HG03135 (cell line): ENCODE results near the gene TESPA1.

Experiments used
- ATAC-seq: cut with Tn5 transposase; IDR thresholded peaks from one replicate; pipeline ENCODE4 v1.9.1; 2021; ENCODE audit warnings: mild to moderate bottlenecking, moderate library complexity; ENCODE audit not compliant: unreplicated experiment

Gene TESPA1

DNA sequence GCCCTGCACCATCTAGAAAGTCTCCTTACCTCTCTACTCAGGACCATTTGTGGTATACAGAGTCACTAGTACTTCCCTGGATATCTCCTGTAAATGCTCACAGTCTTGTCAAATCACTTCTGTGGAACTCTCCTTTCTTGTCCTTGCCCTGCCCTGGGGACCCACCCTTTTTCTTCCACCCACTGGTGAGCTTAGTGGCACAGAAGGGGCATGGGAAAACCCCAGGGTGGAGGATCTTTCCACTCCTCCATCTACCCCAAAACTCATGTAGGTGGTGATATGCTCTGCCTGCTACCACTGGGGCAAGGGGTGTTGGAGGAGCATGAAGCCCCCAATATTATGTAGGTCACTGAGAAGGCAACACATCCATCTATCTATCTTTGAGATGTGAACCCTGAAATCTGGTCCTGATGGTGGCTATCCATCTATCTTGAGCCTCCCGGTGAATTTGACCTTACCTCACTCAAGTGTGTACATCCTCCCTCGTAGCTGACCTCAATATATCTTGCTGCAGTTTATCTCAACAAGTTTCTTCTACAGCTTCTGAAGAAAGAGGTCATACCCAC, 943 bp downstream of the TESPA1 start:
- ATAC-seq, result no peak

DNA sequence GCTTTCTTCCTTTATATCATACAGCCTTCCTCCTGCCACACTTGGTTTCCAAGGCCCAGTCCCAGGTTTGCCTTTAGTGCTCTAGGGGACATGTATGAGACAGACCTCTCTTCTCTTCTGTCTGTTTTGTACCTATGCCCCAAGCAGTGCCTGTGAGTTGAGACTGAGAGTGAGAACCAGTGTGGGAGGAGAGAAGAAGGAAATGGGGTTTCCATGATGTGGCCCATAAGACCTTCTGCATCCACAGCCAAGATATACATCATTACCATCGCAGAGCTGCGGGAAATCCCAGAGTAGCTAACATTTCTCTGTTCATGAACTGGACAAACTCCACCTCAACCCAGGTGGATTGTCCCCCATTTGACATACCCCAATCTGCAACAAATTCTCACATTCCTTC, 2.8 kb downstream of the TESPA1 start:
- no peak for ATAC-seq

DNA sequence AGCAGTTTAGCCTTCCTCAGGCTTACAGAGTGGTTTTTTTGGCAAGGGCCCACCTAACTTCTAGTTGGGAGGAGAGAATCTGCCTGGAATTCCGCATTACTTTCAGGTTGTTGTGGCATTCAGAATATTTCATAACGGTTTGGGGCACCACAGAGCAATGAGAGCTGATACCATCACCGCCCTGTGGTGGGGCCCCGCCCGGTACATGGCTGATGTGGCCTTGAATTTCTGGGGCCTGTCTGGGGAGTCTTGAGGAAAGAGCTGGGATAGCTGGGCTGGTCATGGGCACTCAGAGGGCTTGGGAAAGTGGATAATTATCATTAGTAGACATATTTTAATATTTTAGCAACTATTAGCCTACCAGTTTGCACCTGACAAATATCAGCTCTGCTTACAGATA, 4.2 kb downstream of the TESPA1 start:
- no peak for ATAC-seq

DNA sequence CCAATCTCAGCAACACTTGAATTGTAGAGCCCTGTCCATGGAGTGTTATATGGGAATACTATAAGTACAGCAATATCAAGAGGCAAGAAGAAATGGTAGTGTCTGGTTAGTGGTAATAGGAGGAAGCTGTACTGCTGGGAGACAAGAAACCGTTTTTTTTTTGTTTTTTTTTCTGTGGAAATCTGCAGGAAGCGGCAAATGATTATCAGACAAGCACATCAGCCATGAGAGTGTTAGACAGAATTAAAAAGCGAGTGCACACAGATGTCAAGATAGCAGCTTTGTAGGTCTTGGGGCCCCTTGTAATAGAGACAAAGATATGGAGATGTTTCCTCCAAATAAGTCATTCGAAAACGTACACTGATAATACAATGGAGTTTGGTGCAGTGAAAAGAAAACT, 6.7 kb downstream of the TESPA1 start:
- no peak for ATAC-seq

DNA sequence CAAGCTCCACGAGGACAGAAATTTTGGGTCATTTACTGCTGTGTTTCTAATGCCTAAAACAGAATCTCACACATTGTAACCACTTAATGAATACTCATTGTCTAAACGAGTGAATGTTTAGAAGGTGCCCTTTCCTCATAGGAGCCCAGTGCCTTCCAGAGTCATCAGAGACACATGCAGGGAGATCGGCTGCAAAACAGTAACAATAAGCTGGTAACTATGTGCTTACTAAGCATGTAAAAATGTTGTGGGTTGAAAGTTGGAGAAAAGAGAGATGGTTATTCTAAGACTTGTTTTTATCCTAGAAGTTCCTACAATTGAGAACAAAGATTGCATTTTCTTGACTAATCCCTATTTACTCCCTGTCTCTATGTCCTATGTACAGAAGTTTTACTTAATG, 7.4 kb downstream of the TESPA1 start:
- ATAC-seq, result no peak

DNA sequence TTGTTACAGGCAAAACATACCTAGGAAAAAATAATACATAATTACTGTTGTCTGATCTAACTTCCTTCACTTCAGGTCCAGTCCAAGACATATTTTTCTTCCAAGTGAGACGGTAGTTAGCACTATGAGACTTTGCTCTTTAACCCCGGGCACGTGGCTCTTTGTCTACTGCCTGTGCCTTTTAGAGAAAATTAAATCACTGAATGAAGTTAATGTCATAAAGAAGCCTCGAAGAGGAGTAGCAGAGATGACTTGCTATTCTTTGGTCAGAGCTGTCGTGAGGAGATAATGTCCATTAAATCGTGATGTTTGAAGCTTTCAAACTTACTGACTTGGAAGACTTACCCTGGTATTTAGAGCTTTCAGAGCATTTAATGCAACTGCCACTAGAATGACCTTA, 8.7 kb downstream of the TESPA1 start:
- no peak for ATAC-seq

DNA sequence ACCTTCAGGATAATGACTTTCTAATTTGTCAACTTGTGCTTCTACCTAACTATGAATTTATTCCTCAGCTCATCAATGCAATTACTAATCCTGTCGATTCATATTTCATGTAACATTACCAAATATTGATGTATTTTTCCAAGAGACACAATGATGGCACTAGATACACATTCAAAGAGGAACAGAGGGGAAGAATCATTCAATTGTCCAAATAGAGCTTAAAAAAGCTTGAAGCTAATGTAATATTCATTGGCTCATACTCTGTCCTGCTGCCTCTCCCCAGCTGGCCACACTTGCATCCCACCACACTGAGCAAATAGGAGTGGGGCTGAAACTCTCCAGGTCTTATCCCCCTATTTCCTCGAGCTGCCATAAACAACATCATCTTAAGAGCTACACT, 9.3 kb downstream of the TESPA1 start:
- ATAC-seq, result no peak

DNA sequence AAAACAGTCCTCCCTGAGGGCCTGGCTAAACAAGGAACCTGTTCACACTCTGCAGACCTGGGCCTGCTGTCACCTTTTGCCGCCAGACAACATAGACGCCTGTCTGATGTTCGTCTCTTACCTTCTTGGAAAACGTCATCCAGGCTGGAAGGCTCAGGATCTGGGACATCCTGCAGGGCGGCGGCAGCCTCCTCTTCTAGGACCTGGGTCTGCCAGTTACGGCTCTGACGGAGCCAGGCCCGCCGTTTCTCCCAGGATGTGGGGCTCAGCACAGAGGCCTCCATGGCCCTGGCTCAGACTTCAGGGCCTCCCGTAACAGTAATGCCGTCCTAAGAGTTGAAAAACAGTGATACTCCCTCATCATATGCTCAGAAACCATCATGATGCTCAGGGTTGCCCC, 10.3 kb downstream of the TESPA1 start:
- ATAC-seq, result no peak

DNA sequence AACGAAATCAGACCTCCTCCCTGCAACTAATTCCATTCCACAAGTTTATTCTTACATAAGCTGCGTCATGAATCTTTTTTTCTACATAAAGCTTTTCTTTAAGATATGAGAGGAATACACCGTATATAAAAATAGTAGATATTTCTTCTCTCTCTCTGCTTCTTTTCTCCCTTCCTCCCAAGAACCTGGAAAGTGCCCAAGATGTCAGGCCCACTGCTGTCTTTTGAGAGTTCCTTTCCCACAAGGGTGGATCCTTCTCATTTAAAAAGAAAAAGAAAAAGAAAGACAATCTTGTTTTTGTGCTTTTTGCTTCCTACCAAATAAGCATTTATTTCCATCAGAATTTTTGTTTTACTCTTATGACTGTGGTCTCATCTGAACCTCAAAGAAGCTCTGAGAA, 11.0 kb downstream of the TESPA1 start:
- ATAC-seq, result no peak

DNA sequence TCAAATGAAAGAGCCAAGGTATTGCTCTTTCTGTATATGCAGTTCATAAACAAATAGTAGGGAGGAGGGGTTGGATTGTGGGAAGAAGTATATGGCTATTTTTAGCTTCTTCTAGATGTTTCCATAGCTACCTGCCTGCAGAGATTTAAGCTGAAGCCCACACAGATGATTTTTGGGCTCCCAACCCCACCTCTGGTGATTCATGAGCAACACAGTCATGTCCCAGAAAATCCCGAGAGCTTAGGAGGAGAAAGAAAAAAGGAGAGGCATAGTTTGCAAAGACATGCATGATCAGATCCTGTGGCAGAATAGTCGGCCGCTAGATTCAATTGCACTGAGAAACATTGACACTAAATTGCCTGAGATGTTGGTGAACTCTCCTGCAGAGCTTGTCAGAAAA, 13.8 kb downstream of the TESPA1 start:
- ATAC-seq, result no peak

DNA sequence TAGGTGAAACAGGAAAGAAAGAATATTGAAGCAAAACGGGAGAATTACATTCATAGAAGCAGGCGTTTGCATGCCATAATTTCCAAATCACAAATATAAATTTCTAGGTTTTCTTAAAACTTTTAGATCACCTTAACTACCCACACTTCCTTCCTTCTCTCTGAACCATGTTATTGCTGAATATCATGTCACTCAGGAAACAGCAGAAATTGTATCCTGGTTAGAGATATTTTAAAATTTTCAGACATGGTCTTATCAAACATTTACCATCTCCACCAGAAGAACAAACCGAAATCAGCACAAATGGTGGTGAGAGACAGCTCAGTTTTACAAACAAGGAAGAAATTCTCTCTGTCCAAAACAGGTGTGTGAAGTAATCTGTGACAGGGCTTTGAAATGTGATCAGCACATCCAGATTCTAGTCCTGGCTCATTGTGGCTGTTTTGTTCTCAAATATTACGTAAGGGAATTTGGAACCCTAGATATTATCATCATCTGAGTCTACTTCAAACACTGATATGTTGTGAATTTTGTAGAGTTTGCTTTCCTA, 16.3 kb downstream of the TESPA1 start:
- ATAC-seq, result no peak

DNA sequence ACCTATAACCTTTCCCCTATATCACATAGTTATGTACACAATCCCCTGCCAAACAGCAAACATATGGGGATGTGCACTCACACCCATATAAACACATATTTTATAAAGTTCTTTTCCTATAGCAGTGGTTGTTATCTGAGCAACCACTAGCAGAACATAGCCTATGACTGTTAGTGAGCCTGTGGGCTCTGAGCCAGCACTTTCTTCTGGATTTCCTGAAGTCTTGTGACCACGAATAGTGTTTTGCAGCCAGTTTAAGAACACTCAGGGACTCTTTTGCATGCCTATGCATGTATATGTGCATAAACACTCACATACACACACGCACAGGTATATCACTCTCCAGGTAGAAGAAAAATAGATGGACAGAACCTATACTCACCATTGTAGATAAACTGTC, 17.1 kb downstream of the TESPA1 start:
- ATAC-seq, result no peak

DNA sequence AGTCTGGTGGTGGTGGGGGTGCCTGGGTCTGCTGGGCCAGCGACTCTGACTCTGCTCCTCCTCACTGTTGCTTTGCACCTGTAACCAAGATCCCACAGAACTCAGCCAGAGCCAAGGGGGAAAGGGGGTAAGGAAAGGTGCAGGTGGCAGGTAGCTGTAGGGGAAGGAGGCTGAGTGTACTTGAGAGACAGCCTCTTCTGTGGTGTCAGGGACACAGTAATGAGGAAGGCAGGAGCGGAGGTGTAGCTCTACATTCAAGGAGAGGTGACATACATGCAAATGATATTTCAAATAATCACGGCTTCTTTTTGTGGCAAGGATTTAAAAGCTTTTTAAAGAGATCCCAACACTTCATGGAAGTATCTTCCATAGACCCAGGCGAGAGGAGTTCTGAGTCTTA, 23.4 kb downstream of the TESPA1 start:
- no peak for ATAC-seq

DNA sequence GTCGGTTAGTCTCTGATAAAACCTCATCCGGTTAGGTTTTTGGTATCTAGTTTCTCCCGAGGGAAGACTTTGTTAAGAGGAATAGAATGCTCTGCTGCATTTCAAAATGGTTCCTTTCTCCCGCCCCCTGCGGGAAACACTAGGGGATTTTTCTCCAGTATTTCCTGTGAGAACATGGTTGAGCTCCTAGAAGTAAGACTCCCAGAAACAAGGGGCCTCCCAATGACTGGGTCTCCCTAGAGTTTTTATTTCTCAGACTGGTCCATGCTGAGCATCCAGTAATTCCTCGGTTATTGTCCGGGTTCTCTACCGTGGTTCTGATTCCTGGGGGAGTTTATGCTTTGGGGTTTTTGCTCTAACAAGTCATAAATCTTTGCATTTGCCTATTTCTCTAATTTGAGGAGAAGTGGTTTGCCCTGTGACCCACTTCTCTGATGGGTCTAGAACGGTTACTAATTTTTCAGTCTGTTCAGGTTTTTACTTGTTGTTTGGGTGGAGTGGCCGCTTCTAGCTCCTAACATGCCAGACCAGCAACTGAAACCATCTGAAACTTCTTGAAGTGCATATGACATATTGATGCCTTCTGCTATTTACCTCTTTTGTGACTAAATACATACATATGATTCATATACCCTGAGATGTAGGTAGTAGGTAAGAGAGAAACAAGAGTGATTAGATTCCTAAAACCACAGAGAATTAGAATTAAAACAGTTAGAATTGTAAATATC, 25.1 kb downstream of the TESPA1 start:
- peak; percentile 62 for ATAC-seq

DNA sequence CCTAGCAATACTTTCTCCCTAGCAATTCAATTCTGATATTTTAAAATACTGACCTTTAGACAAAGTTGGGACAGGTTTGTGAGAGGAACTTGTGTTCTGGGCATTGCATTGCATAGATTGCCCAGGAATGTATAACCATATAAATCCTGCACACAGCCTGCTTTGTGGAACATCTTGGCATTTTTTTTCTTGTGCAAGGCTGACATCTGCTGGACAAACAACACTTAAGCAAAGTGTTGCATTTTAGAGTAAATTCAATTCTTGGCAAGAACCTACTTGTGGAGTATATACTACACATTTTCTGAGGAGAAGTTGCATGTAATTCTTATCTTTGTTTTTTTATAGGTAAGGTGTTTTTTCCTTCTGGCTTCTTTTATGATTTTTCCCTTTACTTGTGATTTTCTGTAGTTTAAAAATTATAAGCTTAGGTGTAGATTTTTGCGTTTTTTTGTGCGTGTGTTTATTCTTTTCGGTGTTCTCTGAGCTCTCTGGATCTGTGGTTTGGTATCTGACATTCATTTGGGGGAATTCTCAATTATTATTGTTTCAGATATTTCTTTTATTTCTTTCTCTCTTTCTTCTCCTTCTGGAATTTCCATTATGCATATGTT, 26.4 kb downstream of the TESPA1 start:
- peak; percentile 46 for ATAC-seq

DNA sequence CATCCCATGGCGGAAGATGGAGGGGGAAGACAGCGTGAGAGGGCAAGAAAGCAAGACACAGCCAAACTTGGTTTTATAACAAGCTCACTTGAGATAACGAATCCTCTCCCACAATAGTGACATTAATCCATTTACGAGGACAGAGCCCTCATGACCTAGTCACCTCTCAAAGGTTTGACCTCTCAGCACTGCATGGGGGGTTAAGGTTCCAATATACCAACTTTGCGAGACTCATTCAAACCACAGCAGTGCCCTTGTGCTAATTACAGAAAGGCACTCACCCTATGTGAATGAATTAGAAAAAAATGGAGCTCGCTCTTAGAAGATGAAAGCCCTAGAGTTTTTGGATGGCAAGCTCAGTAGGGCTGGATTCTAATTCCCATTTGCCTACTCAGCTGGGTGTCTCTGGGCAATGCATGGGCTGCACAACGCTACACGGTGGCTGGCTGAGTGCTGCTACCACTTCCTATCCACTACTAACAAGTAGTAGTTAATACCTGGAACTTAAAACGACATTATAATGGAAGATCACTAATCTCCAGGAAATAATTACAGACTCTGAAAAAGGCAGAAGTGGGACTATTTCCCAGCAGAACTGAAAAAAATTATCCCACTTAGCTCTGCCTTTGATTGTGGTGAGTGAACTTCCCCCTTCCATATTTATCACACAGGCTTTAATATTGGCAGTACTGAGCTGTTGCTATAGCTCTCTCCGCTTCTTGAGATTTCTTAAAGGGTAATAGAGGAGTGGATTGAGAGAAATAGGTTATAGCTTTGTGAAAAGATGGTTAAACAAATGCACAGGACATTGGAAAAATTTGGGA, 27.5 kb downstream of the TESPA1 start:
- no peak for ATAC-seq

DNA sequence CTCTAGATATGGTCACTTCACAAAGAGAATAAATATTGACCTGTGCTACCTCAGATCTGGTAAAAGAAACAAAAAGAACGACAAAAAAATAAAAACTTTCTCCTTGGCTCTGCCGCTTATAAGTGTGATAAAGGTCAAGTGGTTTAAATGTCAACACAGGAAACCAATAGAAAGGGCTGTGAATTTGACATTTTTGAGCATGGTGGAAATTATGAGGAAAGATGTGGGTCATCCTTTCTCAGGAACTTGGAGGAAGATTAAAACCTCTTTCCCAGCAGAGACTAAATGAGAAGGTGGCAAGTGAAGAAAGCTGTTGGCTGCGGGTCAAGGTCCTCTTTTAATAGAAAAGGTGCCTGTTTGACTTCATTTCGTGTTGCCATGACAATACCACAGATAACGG, 28.2 kb downstream of the TESPA1 start:
- no peak for ATAC-seq

DNA sequence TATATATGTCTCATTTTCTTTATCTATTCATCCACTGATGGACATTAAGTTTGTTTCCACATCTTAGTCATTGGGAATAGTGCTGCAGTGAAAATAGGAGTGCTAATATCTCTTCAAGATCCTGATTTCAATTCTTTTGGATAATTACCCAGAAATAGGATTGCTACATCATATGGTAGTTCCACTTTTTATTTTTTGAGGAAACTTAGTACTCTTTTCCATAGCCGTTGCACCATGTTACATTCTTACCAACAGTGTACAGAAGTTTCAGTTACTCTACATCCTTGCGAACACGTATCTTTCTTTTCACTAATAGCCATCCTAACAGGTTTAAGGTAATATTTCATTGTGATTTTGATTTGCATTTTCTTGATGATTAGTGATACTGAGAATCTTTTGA, 29.8 kb downstream of the TESPA1 start:
- ATAC-seq, result no peak

DNA sequence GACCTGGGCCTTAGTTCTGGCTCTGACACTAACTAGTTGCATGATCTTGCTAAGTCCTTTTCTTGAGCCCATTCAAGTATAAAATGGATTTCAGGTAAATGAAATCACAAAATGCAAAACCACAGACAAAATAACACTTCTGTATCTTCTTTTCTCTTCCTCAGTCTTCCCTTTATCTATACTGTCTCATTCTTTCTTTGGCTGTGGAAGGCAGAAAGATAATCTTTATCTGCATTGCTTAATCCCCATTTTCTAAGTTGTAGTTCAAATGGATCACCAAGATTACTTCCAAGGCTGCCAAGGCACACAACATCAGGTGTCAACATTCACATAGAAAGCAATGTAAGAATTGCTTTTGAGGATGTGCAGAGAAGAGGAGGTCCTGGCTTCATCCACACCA, 30.3 kb downstream of the TESPA1 start:
- ATAC-seq, result no peak

DNA sequence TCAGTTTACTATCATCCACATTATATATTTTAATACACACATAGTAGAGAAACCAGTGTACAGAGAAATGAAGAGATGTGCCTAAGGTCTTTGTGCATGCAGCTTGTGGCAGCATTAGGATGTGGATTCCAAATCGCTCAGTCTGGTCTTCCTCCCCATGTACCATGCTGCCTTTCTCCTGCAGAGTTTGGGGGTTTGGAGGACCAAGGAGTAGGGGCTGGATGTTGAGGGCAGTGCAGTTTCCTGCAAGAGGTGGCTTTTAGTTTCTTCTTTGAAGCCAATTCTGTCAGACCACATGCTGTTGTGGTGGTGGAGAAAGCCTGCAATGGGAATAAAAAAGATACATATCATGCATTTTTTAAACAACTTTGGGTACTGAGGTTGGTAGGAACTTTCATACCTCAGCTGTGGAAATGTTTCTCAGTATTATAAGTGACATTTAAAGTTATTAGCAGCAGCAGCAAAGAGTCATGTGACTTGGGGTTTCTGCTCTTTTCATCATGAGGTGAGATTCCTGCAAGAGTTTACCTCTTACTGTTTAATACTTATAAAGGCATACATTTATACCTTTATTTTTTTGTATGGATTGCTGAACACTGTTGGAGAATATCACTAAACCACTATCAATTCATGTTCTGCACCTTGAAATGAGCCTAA, 34.4 kb downstream of the TESPA1 start:
- ATAC-seq, result no peak
